PC-3 (cell line): ENCODE results near the gene PABPC1L2A. TPM values are rescaled to one million over a fixed set of nuclear protein-coding genes. Genes with fewer than 3 reads are reported as not detected.
"Not testable (repeated sequence)": the region's sequence is repeated elsewhere in the genome, so short reads cannot be mapped to it uniquely, and the experiment has no call there.

ENCODE experiments used
- ATAC-seq: fragments of 200-7000 bp; cut with Tn5 transposase; 2 replicates; pipeline ENCODE4 v1.9.1; 2020; ENCODE audit warnings: mild to moderate bottlenecking, moderate library complexity
- BruUV-seq: library from RNA; stranded (reverse); fragments of 400-500 nt; replicated peaks from 2 replicates; lab custom pipeline; 2021; lab: Mats Ljungman, UMichigan
- CTCF ChIA-PET: fragments of 300-600 bp; sonication (Branson Sonifier 250); formaldehyde crosslinking; loops from one replicate; lab custom pipeline; 2022; ENCODE audit warnings: antibody characterized with exemption; lab: Charles Lee
- POLR2A ChIA-PET: fragments of 300-600 bp; sonication (Branson Sonifier 250); formaldehyde crosslinking; loops from one replicate; lab custom pipeline; 2022; ENCODE audit warnings: antibody characterized with exemption; ENCODE audit not compliant: unreplicated experiment; lab: Charles Lee
- DNase-seq: peaks from one replicate; pipeline ENCODE4 v3.0.0-alpha.2; 2015
- H2AFZ ChIP-seq: fragments of 300-600 bp; sonication (generic); 2 replicates; pipeline ENCODE4 v1.6.0; 2016; ENCODE audit warnings: antibody characterized with exemption, low read length
- H3F3A ChIP-seq: fragments of 300-600 bp; sonication (generic); one replicate; pipeline ENCODE4 v1.6.0; 2017; ENCODE audit warnings: antibody characterized with exemption, low read length, control low read depth, mild to moderate bottlenecking; ENCODE audit not compliant: unreplicated experiment
- H3K27ac ChIP-seq: fragments of 300-600 bp; sonication (generic); 2 replicates; pipeline ENCODE4 v1.5.1; 2016; ENCODE audit warnings: mild to moderate bottlenecking, low read length
- H3K27me3 ChIP-seq: fragments of 300-600 bp; sonication (generic); 2 replicates; pipeline ENCODE4 v1.6.1; 2016; ENCODE audit warnings: low read length, mixed read lengths
- H3K36me3 ChIP-seq: fragments of 300-600 bp; sonication (generic); 2 replicates; pipeline ENCODE4 v1.6.1; 2016; ENCODE audit warnings: low read depth, mixed run types, low read length, mixed read lengths
- H3K4me1 ChIP-seq: fragments of 300-600 bp; sonication (generic); 2 replicates; pipeline ENCODE4 v1.5.1; 2016; ENCODE audit warnings: low read length; ENCODE audit not compliant: insufficient read depth
- H3K4me2 ChIP-seq: fragments of 300-600 bp; sonication (generic); 2 replicates; pipeline ENCODE4 v1.6.0; 2016; ENCODE audit warnings: low read length
- H3K4me3 ChIP-seq: fragments of 300-600 bp; sonication (generic); 2 replicates; pipeline ENCODE4 v1.5.1; 2016; ENCODE audit warnings: mild to moderate bottlenecking, low read length, mixed read lengths
- H3K79me2 ChIP-seq: fragments of 300-600 bp; sonication (generic); 2 replicates; pipeline ENCODE4 v1.6.1; 2017; ENCODE audit warnings: low read length, mixed read lengths
- H3K9ac ChIP-seq: fragments of 300-600 bp; sonication (generic); 2 replicates; pipeline ENCODE4 v1.6.0; 2016; ENCODE audit warnings: mild to moderate bottlenecking, low read length
- H3K9me2 ChIP-seq: fragments of 300-600 bp; sonication (generic); replicated peaks from 2 replicates; pipeline ENCODE4 v1.6.1; 2016; ENCODE audit warnings: mixed run types, low read length, mixed read lengths
- H3K9me3 ChIP-seq: fragments of 300-600 bp; sonication (generic); 2 replicates; pipeline ENCODE4 v1.6.1; 2016; ENCODE audit warnings: low read length, mixed read lengths
- H4K20me1 ChIP-seq: fragments of 300-600 bp; sonication (generic); 2 replicates; pipeline ENCODE4 v1.6.1; 2016; ENCODE audit warnings: low read length, mixed read lengths
- CTCF ChIP-seq: fragments of 300-600 bp; sonication (generic); conservative IDR thresholded peaks from 2 replicates; pipeline ENCODE4 v1.5.1; 2017; ENCODE audit warnings: antibody characterized with exemption, low read depth, mild to moderate bottlenecking, low read length
- EZH2 ChIP-seq: fragments of 300-600 bp; sonication (generic); IDR thresholded peaks from one replicate; pipeline ENCODE4 v1.6.1; 2017; ENCODE audit warnings: antibody characterized with exemption, mild to moderate bottlenecking, low read length; ENCODE audit not compliant: unreplicated experiment
- EZH2phosphoT487 ChIP-seq: fragments of 300-600 bp; sonication (generic); IDR thresholded peaks from 2 replicates; pipeline ENCODE4 v1.6.1; 2018; ENCODE audit warnings: mild to moderate bottlenecking, antibody characterized with exemption, low read length, borderline replicate concordance
- intact Hi-C: fragments of 100-400 bp; cut with micrococcal nuclease; formaldehyde crosslinking; loops from 2 replicates; pipeline ENCODE4 v1.9.0; 2023
- total RNA-seq: library from RNA; depleted of rRNA; stranded (reverse); fragments of >200 nt; gene quantifications from 2 replicates; pipeline ENCODE4 v1.2.3, GENCODE V29; 2014; rRNA removed

Gene PABPC1L2A
- total RNA-seq, 1 experiment from 2014 or later = not detected

DNA sequence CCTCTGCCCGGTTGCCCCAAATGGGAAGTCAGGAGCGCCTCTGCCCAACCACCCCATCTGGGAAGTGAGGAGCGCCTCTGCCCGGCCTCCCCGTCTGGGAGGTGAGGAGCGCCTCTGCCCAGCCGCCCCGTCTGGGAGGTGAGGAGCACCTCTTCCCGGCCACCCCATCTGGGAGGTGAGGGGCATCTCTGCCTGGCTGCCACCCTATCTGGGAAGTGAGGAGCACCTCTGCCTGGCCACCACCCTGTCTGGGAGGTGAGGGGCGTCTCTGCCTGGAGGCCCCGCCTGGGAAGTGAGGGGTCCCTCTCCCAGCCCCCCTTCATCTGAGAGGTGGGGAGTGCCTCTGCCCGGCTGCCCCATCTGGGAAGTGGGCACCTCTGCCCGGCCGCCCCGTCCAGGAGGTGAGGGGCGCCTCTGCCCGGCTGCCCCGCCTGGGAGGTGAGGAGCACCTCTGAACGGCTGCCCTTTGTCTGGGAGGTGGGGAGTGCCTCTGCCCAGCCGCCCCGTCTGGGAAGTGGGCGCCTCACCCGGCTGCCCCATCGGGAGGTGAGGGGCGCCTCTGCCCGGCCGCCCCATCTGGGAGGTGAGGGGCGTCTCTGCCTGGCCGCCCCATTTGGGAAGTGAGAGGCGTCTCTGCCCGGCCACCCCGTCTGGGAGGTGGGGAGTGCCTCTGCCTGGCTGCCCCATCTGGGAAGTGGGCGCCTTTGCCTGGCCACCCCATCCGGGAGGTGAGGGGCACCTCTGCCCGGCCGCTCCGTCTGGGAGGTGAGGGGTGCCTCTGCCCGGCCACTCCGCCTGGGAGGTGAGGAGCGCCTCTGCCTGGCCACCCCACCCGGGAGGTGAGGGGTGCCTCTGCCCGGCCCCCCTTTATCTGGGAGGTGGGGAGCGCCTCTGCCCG is 10.6 kb downstream of the PABPC1L2A start:
- Histone ChIP-seq H3F3A (no peaks in the 10 kb centered on the region), H3K4me3 (no peak overlapping the region), H4K20me1 (no peaks in the 10 kb centered on the region), H2AFZ (no peak overlapping the region), H3K4me2 (no peak overlapping the region), H3K27ac (no peak overlapping the region), H3K36me3 (no peaks in the 10 kb centered on the region), H3K9me3 (no peaks in the 10 kb centered on the region), H3K27me3 (no peaks in the 10 kb centered on the region), H3K4me1 (no peaks in the 10 kb centered on the region), H3K79me2 (no peaks in the 10 kb centered on the region), H3K9ac (no peak overlapping the region), H3K9me2 (no peaks in the 10 kb centered on the region)
- DNase-seq = no peak
- ChIA-PET POLR2A (no interaction called here), CTCF (no interaction called here)
- no peak for ATAC-seq
- intact Hi-C loops = no loop called here
- no TSS peak for BruUV-seq
- TF ChIP-seq EZH2 (no peak), EZH2phosphoT487 (no peak), CTCF (no peak)

DNA sequence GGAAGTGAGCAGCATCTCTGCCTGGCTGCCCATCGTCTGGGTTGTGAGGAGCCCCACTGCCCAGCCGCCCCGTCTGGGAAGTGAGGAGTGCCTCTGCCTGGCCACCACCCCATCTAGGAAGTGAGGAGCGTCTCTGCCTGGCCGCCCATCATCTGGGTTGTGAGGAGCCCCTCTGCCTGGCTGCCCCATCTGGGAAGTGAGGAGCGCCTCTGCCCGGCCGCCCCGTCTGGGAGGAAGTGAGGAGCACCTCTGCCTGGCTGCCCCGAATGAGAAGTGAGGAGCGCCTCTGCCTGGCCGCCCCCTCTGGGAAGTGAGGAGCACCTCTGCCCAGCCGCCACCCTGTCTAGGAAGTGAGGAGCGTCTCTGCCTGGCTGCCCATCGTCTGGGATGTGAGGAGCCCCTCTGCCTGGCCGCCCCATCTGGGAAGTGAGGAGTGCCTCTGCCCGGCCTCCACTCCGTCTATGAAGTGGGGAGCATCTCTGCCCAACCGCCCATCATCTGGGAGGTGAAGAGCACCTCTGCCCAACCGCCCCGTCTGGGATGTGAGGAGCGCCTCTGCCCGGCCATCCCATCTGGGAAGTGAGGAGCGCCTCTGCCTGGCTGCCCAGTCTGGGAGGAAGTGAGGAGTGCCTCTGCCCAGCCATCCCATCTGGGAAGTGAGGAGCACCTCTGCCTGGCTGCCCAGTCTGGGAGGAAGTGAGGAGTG is 11.4 kb downstream of the PABPC1L2A start:
- H3K9me2 ChIP-seq, POLR2A ChIA-PET, H2AFZ ChIP-seq, H3K36me3 ChIP-seq, BruUV-seq, ATAC-seq, H3K27me3 ChIP-seq, H3F3A ChIP-seq, H3K79me2 ChIP-seq, CTCF ChIA-PET, H3K4me2 ChIP-seq, H3K9ac ChIP-seq, H3K4me3 ChIP-seq, intact Hi-C loops, H3K27ac ChIP-seq, H3K4me1 ChIP-seq, H4K20me1 ChIP-seq, DNase-seq, H3K9me3 ChIP-seq: not testable (repeated sequence)

DNA sequence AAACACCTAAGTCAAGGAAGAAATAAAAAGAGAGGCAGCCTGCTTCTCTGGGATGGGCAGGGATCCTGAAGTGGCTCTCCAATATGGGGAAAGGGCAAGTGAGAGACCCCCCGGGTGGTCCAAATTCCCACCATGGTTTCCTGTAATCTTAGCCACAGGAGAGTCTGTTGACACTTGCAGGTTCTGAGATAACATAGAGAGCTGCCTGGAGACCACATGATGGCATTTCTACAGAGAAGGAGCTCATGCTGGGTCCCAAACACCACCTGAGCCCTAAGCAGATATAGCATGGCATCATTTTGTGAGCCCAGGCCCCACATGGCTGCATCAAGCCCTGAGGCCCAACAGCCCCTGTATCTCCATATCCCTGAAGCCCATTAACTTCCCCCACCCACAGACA is 50.4 kb downstream of the PABPC1L2A start:
- ChIA-PET POLR2A (no interaction called here), CTCF (no interaction called here)
- DNase-seq (no peak), ATAC-seq (no peak)
- Histone ChIP-seq H3K4me2 (no peak overlapping the region), H3K9me3 (no peaks in the 10 kb centered on the region), H3K79me2 (no peaks in the 10 kb centered on the region), H3F3A (no peaks in the 10 kb centered on the region), H3K4me3 (no peak overlapping the region), H3K9ac (no peak overlapping the region), H4K20me1 (no peaks in the 10 kb centered on the region), H3K4me1 (no peaks in the 10 kb centered on the region), H2AFZ (no peak overlapping the region), H3K36me3 (no peaks in the 10 kb centered on the region), H3K27ac (no peak overlapping the region), H3K9me2 (no peaks in the 10 kb centered on the region), H3K27me3 (no peaks in the 10 kb centered on the region)
- BruUV-seq = no TSS peak
- TF ChIP-seq EZH2 = no peak
- intact Hi-C loops = no loop called here

Other genes starting within 250 kb of the PABPC1L2A start
- gene FAM236C, start 166.9 kb downstream of the PABPC1L2A start, total RNA-seq = not detected in 2 replicates
- gene FAM236A, start 141.3 kb downstream of the PABPC1L2A start, total RNA-seq = not detected in 2 replicates
- not detected in 2 replicates for gene DMRTC1, start 135.7 kb downstream of the PABPC1L2A start, total RNA-seq
- not detected in 2 replicates for gene PABPC1L2B, start 76.6 kb downstream of the PABPC1L2A start, total RNA-seq
- 6.7 and 8.6 TPM in 2 replicates for gene NAP1L2, start 135.3 kb upstream of the PABPC1L2A start, total RNA-seq